Endodermal cell (in vitro differentiated cells): ENCODE results near the gene GBP4. TPM values are rescaled to one million over a fixed set of nuclear protein-coding genes. Genes with fewer than 3 reads are reported as not detected.
"Not testable (repeated sequence)": the region's sequence is repeated elsewhere in the genome, so short reads cannot be mapped to it uniquely, and the experiment has no call there.

Experiments
- DNase-seq: peaks from one replicate; pipeline ENCODE4 v3.0.0-alpha.2; 2017
- H3K27ac ChIP-seq: 2 replicates; pipeline ENCODE4 v1.5.1; 2013; ENCODE audit warnings: mild to moderate bottlenecking, low read depth, low read length, moderate library complexity
- H3K27me3 ChIP-seq: 2 replicates; pipeline ENCODE4 v1.6.1; 2013; ENCODE audit warnings: mild to moderate bottlenecking, low read length, moderate library complexity; ENCODE audit not compliant: insufficient read depth, control insufficient read depth, poor library complexity, severe bottlenecking
- H3K36me3 ChIP-seq: 2 replicates; pipeline ENCODE4 v1.7.0; 2013; ENCODE audit warnings: mild to moderate bottlenecking, low read length, moderate library complexity; ENCODE audit not compliant: control insufficient read depth, insufficient read depth
- H3K4me1 ChIP-seq: one replicate; pipeline ENCODE4 v1.7.0; 2013; ENCODE audit warnings: low read length; ENCODE audit not compliant: control insufficient read depth, insufficient read depth
- H3K4me3 ChIP-seq: 2 replicates; pipeline ENCODE4 v1.5.1; 2013; ENCODE audit warnings: mild to moderate bottlenecking, low read length, moderate library complexity
- H3K9ac ChIP-seq: 2 replicates; pipeline ENCODE4 v1.6.1; 2013; ENCODE audit warnings: mild to moderate bottlenecking, low read length, moderate library complexity; ENCODE audit not compliant: poor library complexity, severe bottlenecking; ENCODE audit errors: extremely low read depth
- H3K9me3 ChIP-seq: 2 replicates; pipeline ENCODE4 v1.6.1; 2013; ENCODE audit warnings: mild to moderate bottlenecking, low read length, moderate library complexity; ENCODE audit not compliant: control insufficient read depth
- H3K27ac Mint-ChIP-seq: 2 replicates; pipeline ENCODE4 v1.8.0; 2020; ENCODE audit warnings: mixed read lengths
- H3K27me3 Mint-ChIP-seq: 2 replicates; pipeline ENCODE4 v1.8.0; 2021; ENCODE audit warnings: mild to moderate bottlenecking, mixed read lengths; ENCODE audit not compliant: insufficient read depth
- H3K36me3 Mint-ChIP-seq: 2 replicates; pipeline ENCODE4 v1.8.0; 2020; ENCODE audit warnings: low read depth, mixed read lengths
- H3K4me1 Mint-ChIP-seq: 2 replicates; pipeline ENCODE4 v1.8.0; 2020; ENCODE audit warnings: mixed read lengths
- H3K4me3 Mint-ChIP-seq: 2 replicates; pipeline ENCODE4 v1.8.0; 2020; ENCODE audit warnings: mild to moderate bottlenecking, moderate library complexity, mixed read lengths
- H3K9me3 Mint-ChIP-seq: 2 replicates; pipeline ENCODE4 v1.8.0; 2020; ENCODE audit warnings: mild to moderate bottlenecking, mixed read lengths
- WGBS, 2 experiments: methylation state at CpG; one replicate each; pipeline versions ENCODE4 v1.1.5 to v1.1.7; 2013; ENCODE audit warnings: missing lambda C conversion rate in 2 of 2, mixed read lengths in 1 of 2; ENCODE audit not compliant: insufficient coverage in 1 of 2, insufficient read length in 1 of 2; 5-methylcytosine and 5-hydroxymethylcytosine counted together
- long read RNA-seq, 4 experiments: library from polyadenylated mRNA in 2 of 4; library from RNA in 1 of 4; library from capped mRNA in 1 of 4; stranded (forward) in 3 of 4; unstranded in 1 of 4; transcript quantifications; one replicate each; pipeline ENCODE4 v2.0.0, GENCODE V29; 2020 to 2021; ENCODE audit warnings: inconsistent platforms in 1 of 4
- polyA plus RNA-seq, 2 experiments: library from polyadenylated mRNA; stranded (reverse); fragments of 50-300 nt; gene quantifications; one replicate each; pipeline ENCODE4 v1.2.3, GENCODE V29; 2013
- total RNA-seq, 2 donors: library from RNA; stranded (reverse); fragmentation: NEBNext Ultra II Directional in 1 of 2; extraction: Animal tissue kit (Norgen Biotek cat#: 25700) in 1 of 2; gene quantifications; 2 replicates in 1 of 2; 3 replicates in 1 of 2; pipeline ENCODE4 v1.2.1, GENCODE V29; 2021
- TF ChIP-seq, protein P1 (sequence below): fragments of 200-600 bp; sonication (generic); conservative IDR thresholded peaks from 2 replicates; pipeline ENCODE4 v1.5.0; 2021; ENCODE audit warnings: antibody characterized with exemption, mild to moderate bottlenecking

GBP4 gene, protein sequence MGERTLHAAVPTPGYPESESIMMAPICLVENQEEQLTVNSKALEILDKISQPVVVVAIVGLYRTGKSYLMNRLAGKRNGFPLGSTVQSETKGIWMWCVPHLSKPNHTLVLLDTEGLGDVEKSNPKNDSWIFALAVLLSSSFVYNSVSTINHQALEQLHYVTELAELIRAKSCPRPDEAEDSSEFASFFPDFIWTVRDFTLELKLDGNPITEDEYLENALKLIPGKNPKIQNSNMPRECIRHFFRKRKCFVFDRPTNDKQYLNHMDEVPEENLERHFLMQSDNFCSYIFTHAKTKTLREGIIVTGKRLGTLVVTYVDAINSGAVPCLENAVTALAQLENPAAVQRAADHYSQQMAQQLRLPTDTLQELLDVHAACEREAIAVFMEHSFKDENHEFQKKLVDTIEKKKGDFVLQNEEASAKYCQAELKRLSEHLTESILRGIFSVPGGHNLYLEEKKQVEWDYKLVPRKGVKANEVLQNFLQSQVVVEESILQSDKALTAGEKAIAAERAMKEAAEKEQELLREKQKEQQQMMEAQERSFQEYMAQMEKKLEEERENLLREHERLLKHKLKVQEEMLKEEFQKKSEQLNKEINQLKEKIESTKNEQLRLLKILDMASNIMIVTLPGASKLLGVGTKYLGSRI
- total RNA-seq = 1 to 10 TPM in 1 of 2 donors, under 1 TPM in 1; 0.55 to 2.8 TPM
- 0.61 TPM for polyA plus RNA-seq (2013, experiment 1 of 2)
- polyA plus RNA-seq (2013, experiment 2 of 2) = 0.29 TPM
- long read RNA-seq, experiment 1 = 0 reads
- long read RNA-seq, experiment 2, partial matches to known transcripts = 0 of 2 reads
- long read RNA-seq, experiment 2, other reads (novel, unspliced or antisense) = 2 of 2 reads
- long read RNA-seq, experiment 3, partial matches to known transcripts = 1 of 3 reads
- long read RNA-seq, experiment 3, other reads (novel, unspliced or antisense) = 2 of 3 reads
- long read RNA-seq, experiment 4 = 0 reads

DNA sequence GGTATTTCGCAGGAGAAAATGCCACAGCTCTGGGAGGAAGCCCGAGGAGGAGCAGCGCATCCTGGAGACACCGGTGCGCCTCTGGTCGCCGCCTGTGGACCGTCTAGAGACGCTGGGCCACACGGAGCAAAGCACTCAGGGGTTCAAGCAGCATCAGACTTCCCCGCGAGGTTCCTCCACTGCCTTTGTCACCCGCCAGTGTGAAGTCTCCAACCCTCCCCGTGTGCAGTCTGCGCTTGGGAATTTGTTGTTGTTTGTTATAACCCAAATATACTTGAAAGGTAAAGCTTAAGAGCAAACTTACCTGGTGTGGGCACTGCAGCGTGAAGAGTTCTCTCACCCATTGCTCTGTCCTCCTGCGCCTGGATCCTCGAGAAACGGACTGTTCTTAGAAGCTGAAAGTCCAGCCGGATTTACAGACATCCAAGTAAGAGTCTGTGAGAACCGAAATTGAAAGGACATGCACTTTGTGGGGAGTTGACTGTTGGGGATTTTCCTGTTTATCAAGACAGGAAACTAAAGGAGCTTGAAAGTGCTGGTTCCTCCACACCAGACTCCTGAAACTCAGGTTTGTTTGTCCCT, at the start of gene GBP4:
Gene GBP4, minus strand, starts transcription at position 452 of the 582 bp plus-strand sequence. Its CDS starts 108 bp downstream, at position 344.
- Histone ChIP-seq H3K36me3 (no peaks in the 10 kb centered on the region), H3K9ac (no peak within 1 kb of the TSS), H3K4me1 (peaks cover 7% of the 10 kb centered on the region), H3K9me3 (peaks cover under 1% of the 10 kb centered on the region), H3K4me3 (peak within 1 kb of the TSS; percentile 59), H3K27me3 (no peaks in the 10 kb centered on the region), H3K27ac (no peak within 1 kb of the TSS)
- H3K27me3 Mint-ChIP-seq = no peaks in the 10 kb centered on the region
- H3K9me3 Mint-ChIP-seq = peaks cover 2% of the 10 kb centered on the region
- H3K4me3 Mint-ChIP-seq = peak within 1 kb of the TSS; percentile 39
- H3K36me3 Mint-ChIP-seq = no peaks in the 10 kb centered on the region
- H3K4me1 Mint-ChIP-seq = peaks cover 31% of the 10 kb centered on the region
- WGBS, 2 experiments = 89 to 91% methylated on average over 20 to 21 of the region's 21 CpGs
- DNase-seq = peak; percentile 54
- H3K27ac Mint-ChIP-seq = peak within 1 kb of the TSS; percentile 87
- TF ChIP-seq, protein P1, sequence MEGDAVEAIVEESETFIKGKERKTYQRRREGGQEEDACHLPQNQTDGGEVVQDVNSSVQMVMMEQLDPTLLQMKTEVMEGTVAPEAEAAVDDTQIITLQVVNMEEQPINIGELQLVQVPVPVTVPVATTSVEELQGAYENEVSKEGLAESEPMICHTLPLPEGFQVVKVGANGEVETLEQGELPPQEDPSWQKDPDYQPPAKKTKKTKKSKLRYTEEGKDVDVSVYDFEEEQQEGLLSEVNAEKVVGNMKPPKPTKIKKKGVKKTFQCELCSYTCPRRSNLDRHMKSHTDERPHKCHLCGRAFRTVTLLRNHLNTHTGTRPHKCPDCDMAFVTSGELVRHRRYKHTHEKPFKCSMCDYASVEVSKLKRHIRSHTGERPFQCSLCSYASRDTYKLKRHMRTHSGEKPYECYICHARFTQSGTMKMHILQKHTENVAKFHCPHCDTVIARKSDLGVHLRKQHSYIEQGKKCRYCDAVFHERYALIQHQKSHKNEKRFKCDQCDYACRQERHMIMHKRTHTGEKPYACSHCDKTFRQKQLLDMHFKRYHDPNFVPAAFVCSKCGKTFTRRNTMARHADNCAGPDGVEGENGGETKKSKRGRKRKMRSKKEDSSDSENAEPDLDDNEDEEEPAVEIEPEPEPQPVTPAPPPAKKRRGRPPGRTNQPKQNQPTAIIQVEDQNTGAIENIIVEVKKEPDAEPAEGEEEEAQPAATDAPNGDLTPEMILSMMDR = no peak

DNA sequence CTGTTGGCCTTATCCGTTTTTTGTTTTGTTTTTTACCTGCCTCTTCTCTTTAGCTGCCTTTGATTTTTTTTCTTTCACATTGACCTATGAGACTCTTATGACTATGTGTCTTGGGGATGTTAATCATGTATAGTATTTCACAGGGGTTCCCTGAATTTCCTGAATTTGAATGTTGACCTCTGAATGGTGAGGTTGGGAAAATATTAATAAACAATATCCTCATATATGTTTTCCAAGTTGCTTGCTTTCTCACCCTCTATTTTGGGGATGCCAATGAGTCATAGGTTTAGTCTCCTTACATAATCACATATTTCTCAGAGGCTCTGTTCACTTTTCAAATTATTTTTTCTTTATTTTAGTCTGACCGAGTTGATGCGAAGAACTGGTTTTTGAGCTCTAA, 44.3 kb upstream of the GBP4 start:
- WGBS, 2 experiments = 91% methylated on average over 3 of the region's 3 CpGs; no CpG with 5 or more reads in 1 of the 2 experiments
- H3K4me1 ChIP-seq = no peaks in the 10 kb centered on the region
- no peak overlapping the region for H3K27ac Mint-ChIP-seq
- no peaks in the 10 kb centered on the region for H3K36me3 Mint-ChIP-seq
- TF ChIP-seq, protein P1 = no peak
- H3K27me3 ChIP-seq = no peaks in the 10 kb centered on the region
- no peak overlapping the region for H3K9ac ChIP-seq
- H3K9me3 Mint-ChIP-seq = peaks cover 6% of the 10 kb centered on the region
- H3K4me3 ChIP-seq = no peak overlapping the region
- H3K27ac ChIP-seq = no peak overlapping the region
- H3K4me3 Mint-ChIP-seq = no peak overlapping the region
- no peaks in the 10 kb centered on the region for H3K4me1 Mint-ChIP-seq
- no peaks in the 10 kb centered on the region for H3K27me3 Mint-ChIP-seq
- no peaks in the 10 kb centered on the region for H3K9me3 ChIP-seq
- H3K36me3 ChIP-seq = no peaks in the 10 kb centered on the region
- no peak for DNase-seq

DNA sequence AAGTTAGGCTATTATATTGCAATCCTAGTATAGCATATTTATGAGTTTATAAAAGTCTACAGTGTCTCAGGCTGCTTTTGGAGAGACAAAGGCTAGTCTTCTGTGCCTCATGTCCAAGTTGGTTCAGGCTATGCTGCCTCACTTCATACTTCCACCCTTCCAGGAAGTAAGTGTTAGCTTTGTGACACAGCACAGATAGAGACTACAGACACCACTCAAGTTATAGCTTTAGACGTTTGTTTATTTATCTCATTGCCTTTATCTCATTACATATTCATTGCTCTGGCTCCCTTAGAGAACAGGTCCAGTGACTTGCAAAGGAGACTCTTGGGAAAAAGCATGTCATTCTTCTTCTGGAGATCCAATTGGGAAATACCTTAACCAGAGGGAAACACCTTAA, 22.6 kb upstream of the GBP4 start:
- Mint-ChIP-seq H3K9me3 (peaks cover 43% of the 10 kb centered on the region), H3K4me3 (no peak overlapping the region), H3K4me1 (peaks cover 15% of the 10 kb centered on the region), H3K27ac (no peak overlapping the region), H3K36me3 (no peaks in the 10 kb centered on the region), H3K27me3 (no peaks in the 10 kb centered on the region)
- no peak for DNase-seq
- H3K4me1 ChIP-seq = no peaks in the 10 kb centered on the region
- no peaks in the 10 kb centered on the region for H3K27me3 ChIP-seq
- 83% methylated on average over 1 of the region's 1 CpG; no CpG with 5 or more reads in 1 of the 2 experiments for WGBS, 2 experiments
- no peak overlapping the region for H3K4me3 ChIP-seq
- no peak overlapping the region for H3K9ac ChIP-seq
- H3K27ac ChIP-seq = no peak overlapping the region
- TF ChIP-seq, protein P1 = no peak
- H3K36me3 ChIP-seq = no peaks in the 10 kb centered on the region
- peaks cover 20% of the 10 kb centered on the region for H3K9me3 ChIP-seq

DNA sequence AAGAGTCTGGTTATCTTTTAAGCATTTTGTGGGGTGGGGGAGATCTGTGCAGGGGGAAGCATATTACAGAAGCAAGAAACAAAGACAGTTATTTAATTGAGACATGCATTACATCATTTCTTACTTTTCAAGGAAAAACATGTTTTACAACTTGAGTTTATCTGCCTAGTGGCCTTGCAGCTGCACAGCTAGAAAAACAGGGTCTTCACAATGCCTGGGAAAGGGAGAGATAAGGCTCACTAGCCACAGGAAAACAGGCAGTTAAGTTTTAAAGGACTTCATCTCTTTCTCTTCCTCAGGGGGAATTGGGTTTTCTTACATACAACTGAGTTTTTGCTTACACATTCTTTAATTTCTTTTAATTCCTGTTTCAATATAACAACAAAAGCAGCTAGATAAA, 21.1 kb upstream of the GBP4 start:
- H3K27ac ChIP-seq, H3K36me3 Mint-ChIP-seq, H3K27ac Mint-ChIP-seq, H3K4me1 ChIP-seq, H3K27me3 ChIP-seq, H3K4me3 ChIP-seq, H3K9ac ChIP-seq, H3K36me3 ChIP-seq, H3K27me3 Mint-ChIP-seq, DNase-seq, H3K4me3 Mint-ChIP-seq: not testable (repeated sequence)
- Mint-ChIP-seq H3K9me3 (peaks cover 40% of the 10 kb centered on the region), H3K4me1 (peaks cover 15% of the 10 kb centered on the region)
- H3K9me3 ChIP-seq = peaks cover 20% of the 10 kb centered on the region
